Ishikawa (cell line): ENCODE data around the gene OR11A1.

Experiments used
- CEBPB ChIP-seq: IDR thresholded peaks from 2 replicates; pipeline ENCODE4 v1.6.1; 2012
- CREB1 ChIP-seq: IDR thresholded peaks from 2 replicates; pipeline ENCODE4 v1.6.1; 2012; ENCODE audit warnings: low read depth
- EGR1 ChIP-seq: IDR thresholded peaks from 2 replicates; pipeline ENCODE4 v1.6.1; 2012
- EP300 ChIP-seq: IDR thresholded peaks from 2 replicates; pipeline ENCODE4 v1.6.1; 2012; ENCODE audit warnings: borderline replicate concordance
- FOXM1 ChIP-seq: IDR thresholded peaks from 2 replicates; pipeline ENCODE4 v1.6.1; 2012; ENCODE audit warnings: low read depth, borderline replicate concordance
- MAX ChIP-seq: IDR thresholded peaks from 2 replicates; pipeline ENCODE4 v1.6.1; 2012
- NFIC ChIP-seq: IDR thresholded peaks from 2 replicates; pipeline ENCODE4 v1.6.1; 2012
- RAD21 ChIP-seq: IDR thresholded peaks from 2 replicates; pipeline ENCODE4 v1.6.1; 2012; ENCODE audit warnings: low read depth
- REST ChIP-seq: IDR thresholded peaks from 2 replicates; pipeline ENCODE4 v1.6.1; 2012; ENCODE audit warnings: low read depth, mild to moderate bottlenecking
- TAF1 ChIP-seq: IDR thresholded peaks from 2 replicates; pipeline ENCODE4 v1.6.1; 2012; ENCODE audit warnings: low read depth, mild to moderate bottlenecking
- TCF12 ChIP-seq: IDR thresholded peaks from 2 replicates; pipeline ENCODE4 v1.6.1; 2012; ENCODE audit warnings: low read depth
- TEAD4 ChIP-seq: IDR thresholded peaks from 2 replicates; pipeline ENCODE4 v1.6.1; 2012
- USF1 ChIP-seq: IDR thresholded peaks from 2 replicates; pipeline ENCODE4 v1.6.1; 2012
- YY1 ChIP-seq: IDR thresholded peaks from 2 replicates; pipeline ENCODE4 v1.6.1; 2012; ENCODE audit warnings: low read depth
- ZBTB7A ChIP-seq: IDR thresholded peaks from 2 replicates; pipeline ENCODE4 v1.6.1; 2012; ENCODE audit warnings: low read depth

OR11A1 gene

GRCh38 chr6:29496961-29497360, 40.1 kb upstream of the OR11A1 start:
- TF ChIP-seq ZBTB7A, result no peak

GRCh38 chr6:29495571-29495970, 38.7 kb upstream of the OR11A1 start:
- TF ChIP-seq RAD21 (no peak), TAF1 (no peak), TCF12 (no peak)

- TF ChIP-seq EGR1, result no peak
- TF ChIP-seq RAD21, result no peak
- no peak for TF ChIP-seq EP300
- TF ChIP-seq ZBTB7A, result no peak
- no peak for TF ChIP-seq USF1
- no peak for TF ChIP-seq CEBPB
- TF ChIP-seq FOXM1, result no peak
- TF ChIP-seq NFIC, result no peak
- no peak for TF ChIP-seq TAF1
- no peak for TF ChIP-seq REST
- TF ChIP-seq MAX, result no peak
- no peak for TF ChIP-seq CREB1
- no peak for TF ChIP-seq YY1
- no peak for TF ChIP-seq TCF12
- no peak for TF ChIP-seq TEAD4
Observed at GRCh38 chr6:29494131-29494530, 37.3 kb upstream of the OR11A1 start.

GRCh38 chr6:29493261-29493660, 36.4 kb upstream of the OR11A1 start:
- no peak for TF ChIP-seq YY1
- TF ChIP-seq USF1, result no peak
- no peak for TF ChIP-seq REST
- TF ChIP-seq ZBTB7A, result no peak
- no peak for TF ChIP-seq EGR1
- no peak for TF ChIP-seq TAF1
- no peak for TF ChIP-seq RAD21

- TF ChIP-seq TAF1 (no peak), NFIC (no peak), RAD21 (no peak), MAX (no peak), YY1 (no peak), TCF12 (no peak), EGR1 (no peak), FOXM1 (no peak), TEAD4 (no peak), REST (no peak), ZBTB7A (no peak), CEBPB (no peak), EP300 (no peak), CREB1 (no peak), USF1 (no peak)
Observed at GRCh38 chr6:29491574-29491973, 34.7 kb upstream of the OR11A1 start.
